ENCODE results near the gene ARHGAP15.

ARHGAP15 gene

GRCh38 chr2:143452817-143453451 lies 323.7 kb downstream of the ARHGAP15 start:
- TF ChIP-seq CTCF (IDR thresholded peaks at IDR 0.05) = no peak
- Mint-ChIP-seq H3K27me3 (ENCODE audit: low read depth, poor library complexity) (no peaks in the 10 kb centered on the region), H3K9me3 (no peaks in the 10 kb centered on the region), H3K27ac (no peak overlapping the region), H3K36me3 (ENCODE audit: low read depth) (no peaks in the 10 kb centered on the region), H3K4me1 (peaks cover 35% of the 10 kb centered on the region), H3K4me3 (no peak overlapping the region)
- DNase-seq = no peak

- H3K27me3 Mint-ChIP-seq (ENCODE audit: low read depth, poor library complexity) = no peaks in the 10 kb centered on the region
- H3K36me3 Mint-ChIP-seq (ENCODE audit: low read depth) = no peaks in the 10 kb centered on the region
- H3K4me3 Mint-ChIP-seq = no peak overlapping the region
- no peaks in the 10 kb centered on the region for H3K9me3 Mint-ChIP-seq
- DNase-seq = no peak
- TF ChIP-seq CTCF (IDR thresholded peaks at IDR 0.05) = no peak
- peaks cover 35% of the 10 kb centered on the region for H3K4me1 Mint-ChIP-seq
- H3K27ac Mint-ChIP-seq = no peak overlapping the region
These were observed 324.8 kb downstream of the ARHGAP15 start for GRCh38 chr2:143453981-143454511.

- Mint-ChIP-seq H3K4me1 (peaks cover 35% of the 10 kb centered on the region), H3K27ac (no peak overlapping the region), H3K4me3 (no peak overlapping the region), H3K36me3 (ENCODE audit: low read depth) (no peaks in the 10 kb centered on the region), H3K27me3 (ENCODE audit: low read depth, poor library complexity) (no peaks in the 10 kb centered on the region), H3K9me3 (no peaks in the 10 kb centered on the region)
- no peak for TF ChIP-seq CTCF (IDR thresholded peaks at IDR 0.05)
- DNase-seq = no peak
These were observed 326.1 kb downstream of the ARHGAP15 start for GRCh38 chr2:143455317-143455716.

- DNase-seq = no peak
- Mint-ChIP-seq H3K27ac (no peak overlapping the region), H3K27me3 (ENCODE audit: low read depth, poor library complexity) (no peaks in the 10 kb centered on the region), H3K36me3 (ENCODE audit: low read depth) (no peaks in the 10 kb centered on the region), H3K9me3 (no peaks in the 10 kb centered on the region), H3K4me1 (peaks cover 11% of the 10 kb centered on the region), H3K4me3 (no peak overlapping the region)
- TF ChIP-seq CTCF (IDR thresholded peaks at IDR 0.05) = no peak
These were observed 329.3 kb downstream of the ARHGAP15 start for GRCh38 chr2:143458258-143459190.

GRCh38 chr2:143460382-143460781 lies 331.2 kb downstream of the ARHGAP15 start:
- Mint-ChIP-seq H3K4me1 (no peaks in the 10 kb centered on the region), H3K27ac (no peak overlapping the region), H3K27me3 (ENCODE audit: low read depth, poor library complexity) (no peaks in the 10 kb centered on the region), H3K9me3 (no peaks in the 10 kb centered on the region), H3K36me3 (ENCODE audit: low read depth) (no peaks in the 10 kb centered on the region), H3K4me3 (no peak overlapping the region)
- DNase-seq = no peak
- TF ChIP-seq CTCF (IDR thresholded peaks at IDR 0.05) = no peak
